Skin of body (tissue), 2 donors: ENCODE results near the gene TTC22. TPM values are rescaled to one million over a fixed set of nuclear protein-coding genes. Genes with fewer than 3 reads are reported as not detected.
A peak's percentile ranks its signal among the peaks of the same experiment; 100 is the strongest.

ENCODE experiments used
- DNase-seq: peaks from one replicate; lab custom pipeline; 2025; lab: John Stamatoyannopoulos, UW
- total RNA-seq: library from RNA; depleted of rRNA; stranded (reverse); fragments of >200 nt; gene quantifications from one replicate; pipeline ENCODE4 v1.2.3, GENCODE V29; 2014

TTC22 gene
- total RNA-seq, 1 donor from 2014 or later = 3.6 TPM

DNA sequence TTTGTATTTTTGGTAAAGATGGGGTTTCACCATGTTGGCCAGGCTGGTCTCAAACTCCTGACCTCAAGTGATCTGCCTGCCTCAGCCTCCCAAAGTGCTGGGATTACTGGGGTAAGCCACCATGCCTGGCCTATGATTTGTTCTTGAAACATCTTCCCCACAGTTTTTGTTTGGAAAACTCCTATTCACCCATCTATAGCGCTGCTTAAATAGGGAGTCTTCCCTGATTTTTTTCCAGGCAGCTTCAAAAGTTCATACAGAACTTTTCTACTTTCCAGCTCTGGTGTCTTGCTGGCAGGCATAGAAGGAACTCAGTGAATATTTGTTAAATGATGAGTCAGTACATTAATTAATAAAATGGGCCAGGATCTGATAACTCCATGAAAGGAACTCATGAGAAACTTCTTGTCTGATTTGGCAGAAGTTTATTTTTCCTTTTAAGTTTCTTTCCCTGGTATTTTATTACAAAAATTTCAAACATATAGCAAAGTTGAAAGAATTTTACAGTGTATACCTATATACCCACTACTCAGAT lies 33.0 kb upstream of the TTC22 start:
- DNase-seq = no peak

DNA sequence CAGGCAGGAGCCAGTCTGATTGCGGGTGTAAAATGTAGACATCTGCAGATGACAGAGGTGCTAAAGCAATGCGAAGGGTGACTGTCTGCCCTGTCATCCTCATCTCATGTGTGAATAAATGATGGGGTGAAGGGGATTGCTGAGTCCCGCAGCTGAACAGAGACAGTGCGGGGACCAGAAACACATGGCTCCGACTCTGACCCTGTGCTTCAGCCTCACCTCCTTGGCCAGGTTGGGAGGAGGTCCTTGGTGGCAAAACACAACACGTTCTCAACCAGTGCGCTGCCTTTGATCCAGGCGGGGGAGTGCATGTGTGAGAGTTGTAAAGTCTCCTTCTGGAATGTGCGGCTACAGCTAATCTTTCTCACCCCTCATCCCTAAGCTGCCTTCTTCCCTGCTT lies 32.0 kb upstream of the TTC22 start:
- no peak for DNase-seq

DNA sequence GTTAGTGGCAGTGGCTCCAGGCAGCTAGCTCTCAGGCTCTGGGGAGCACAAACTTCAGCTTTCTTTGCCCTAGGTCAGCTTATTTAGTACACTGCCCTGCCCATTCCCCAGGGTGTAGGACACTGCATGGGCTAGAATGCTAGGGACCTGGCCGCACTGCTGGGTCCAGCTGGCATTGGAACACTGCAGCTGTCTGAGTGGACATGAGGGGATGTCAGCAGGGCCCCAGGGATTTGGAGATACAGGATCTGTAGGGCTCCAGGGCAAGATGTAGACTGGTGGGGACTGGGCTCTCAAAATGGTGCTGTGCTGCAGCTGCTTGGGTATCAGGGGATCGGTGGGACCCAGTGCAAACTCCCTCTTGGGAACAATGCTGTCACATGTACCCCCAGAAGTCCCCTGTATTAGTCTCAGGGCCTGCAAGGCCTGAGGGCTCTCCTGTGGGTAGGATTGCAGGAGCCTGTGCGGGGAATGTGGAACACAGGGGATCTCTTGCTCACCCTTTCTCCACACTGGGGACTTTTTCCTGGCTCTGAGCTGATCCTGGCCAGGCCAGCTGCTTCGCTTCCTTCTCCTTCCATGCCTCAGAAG lies 25.2 kb upstream of the TTC22 start:
- DNase-seq = no peak

DNA sequence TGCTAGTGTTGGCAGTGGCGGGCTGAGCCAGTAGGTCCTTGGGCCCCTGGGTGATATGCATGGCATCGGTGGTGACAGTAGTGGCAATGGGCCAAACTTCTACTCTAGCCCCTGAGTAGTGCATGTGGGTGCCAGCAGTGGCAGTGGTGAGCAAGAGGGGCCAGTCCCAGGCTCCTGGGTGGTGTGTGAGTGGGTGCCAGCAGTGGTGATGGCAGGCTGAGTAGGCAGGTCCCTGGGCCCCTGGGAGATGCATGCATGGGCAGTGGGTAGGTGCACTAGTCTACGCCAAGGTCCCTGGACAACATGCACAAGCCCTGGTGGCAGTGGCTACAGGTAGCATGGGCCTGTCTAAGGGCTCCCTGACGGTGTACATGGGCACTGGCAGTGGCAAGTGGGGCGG lies 24.6 kb upstream of the TTC22 start:
- no peak for DNase-seq

DNA sequence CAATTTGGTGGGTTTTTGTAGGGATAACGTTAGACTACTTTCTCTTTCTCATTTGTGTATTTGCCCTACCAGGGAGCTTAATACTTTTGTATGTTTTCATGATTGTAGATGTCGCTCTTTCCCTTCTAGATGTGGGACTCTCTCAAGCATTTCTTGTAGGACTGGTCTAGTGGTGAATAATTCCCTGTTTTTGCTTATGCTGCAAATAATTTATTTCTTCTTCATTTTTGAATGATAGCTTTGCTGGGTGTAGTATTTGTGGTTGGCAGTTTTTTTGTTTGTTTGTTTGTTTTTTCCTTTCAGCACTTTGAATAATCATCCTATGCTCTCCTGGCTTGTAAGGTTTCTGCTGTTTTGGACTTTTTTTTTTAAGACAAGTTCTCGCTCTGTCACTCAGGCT lies 22.5 kb upstream of the TTC22 start:
- no peak for DNase-seq

DNA sequence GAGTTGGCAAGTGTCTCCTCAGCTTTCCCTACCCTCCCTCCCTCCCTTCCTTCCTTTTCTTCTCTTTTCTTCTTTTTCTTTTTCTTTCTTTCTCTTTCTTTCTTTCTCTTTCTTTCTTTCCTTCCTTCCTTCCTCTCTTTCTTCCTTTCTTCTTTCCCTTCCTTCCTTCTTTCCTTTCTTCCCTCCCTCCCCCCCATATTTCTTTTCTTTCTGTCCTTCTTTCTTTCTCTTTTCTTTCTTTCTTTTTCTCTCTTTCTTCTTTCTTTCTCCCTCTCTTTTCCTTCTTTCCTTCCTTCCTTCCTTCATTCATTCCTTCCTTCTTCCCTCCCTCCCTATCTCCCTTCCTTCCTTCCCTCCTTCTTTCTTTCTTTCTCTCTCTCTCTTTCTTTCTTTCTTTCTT lies 18.6 kb upstream of the TTC22 start:
- DNase-seq = no peak

DNA sequence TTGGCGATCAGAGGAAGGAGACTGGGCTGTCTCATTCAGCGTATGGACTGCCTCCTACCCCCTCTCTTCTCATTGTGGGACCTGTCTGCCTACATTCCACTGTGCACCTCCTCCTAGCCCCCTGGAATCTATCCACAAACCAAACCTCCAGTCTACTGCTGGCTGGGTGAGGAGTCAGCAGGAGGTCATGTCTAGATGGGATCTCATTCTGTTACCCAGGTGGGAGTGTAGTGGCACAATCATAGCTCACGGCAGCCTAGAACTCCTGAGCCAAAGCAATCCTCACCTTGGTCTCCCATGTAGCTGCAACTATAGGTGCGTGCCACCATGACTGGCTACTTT lies 18.0 kb upstream of the TTC22 start:
- DNase-seq = no peak

DNA sequence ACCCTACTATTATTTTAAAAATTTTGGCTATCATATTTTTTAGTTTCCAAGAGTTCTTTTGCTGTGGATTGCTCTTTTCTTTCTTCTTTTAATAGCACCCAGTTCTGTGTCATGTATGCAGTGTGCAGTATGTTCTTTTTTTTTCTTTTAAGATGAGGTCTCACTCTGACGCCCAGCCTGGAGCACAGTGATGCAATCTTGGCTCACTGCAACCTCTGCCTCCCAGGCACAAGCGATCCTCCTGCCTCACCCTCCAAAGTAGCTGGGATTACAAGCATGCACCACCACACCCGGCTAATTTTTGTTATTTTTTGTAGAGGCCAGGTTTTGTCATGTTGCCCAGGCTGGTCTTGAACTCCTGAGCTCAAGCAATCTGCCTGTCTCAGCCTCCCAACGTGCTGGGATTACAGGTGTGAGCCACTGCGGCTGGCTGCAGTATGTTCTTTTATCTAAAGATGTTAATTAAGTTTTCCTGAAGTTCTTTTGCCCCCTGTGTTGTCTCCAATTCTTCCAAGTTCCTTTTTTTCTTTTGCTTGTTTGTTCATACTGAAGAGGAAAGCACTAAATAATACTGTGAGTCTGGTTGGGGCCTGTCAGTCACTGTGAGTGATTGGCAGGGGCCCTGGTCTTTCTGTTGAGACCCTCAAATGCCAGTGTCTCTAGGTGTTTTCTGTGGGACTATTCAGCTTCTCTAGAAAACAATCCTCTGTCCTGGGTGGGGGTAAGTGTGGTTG lies 17.5 kb upstream of the TTC22 start:
- DNase-seq = no peak

DNA sequence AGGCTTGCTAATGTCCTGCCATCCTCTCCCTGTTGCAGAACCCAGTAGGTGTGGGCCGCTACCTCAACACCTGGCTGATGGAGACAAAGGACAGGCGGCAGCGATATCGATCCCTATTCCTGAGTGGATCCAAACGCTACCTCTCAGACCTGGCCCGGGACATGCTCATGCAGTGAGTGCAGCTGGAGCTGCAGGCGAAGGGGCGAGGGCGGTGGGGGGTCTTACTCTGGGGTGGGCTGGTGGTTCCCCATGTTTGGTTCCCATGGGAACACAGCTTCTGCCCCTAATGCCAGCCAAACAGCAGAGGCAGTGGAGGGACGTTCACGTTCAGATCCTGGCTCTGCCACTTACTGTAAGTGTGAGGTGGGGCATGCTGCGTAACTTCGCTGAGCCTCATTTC lies 15.8 kb upstream of the TTC22 start:
- no peak for DNase-seq

DNA sequence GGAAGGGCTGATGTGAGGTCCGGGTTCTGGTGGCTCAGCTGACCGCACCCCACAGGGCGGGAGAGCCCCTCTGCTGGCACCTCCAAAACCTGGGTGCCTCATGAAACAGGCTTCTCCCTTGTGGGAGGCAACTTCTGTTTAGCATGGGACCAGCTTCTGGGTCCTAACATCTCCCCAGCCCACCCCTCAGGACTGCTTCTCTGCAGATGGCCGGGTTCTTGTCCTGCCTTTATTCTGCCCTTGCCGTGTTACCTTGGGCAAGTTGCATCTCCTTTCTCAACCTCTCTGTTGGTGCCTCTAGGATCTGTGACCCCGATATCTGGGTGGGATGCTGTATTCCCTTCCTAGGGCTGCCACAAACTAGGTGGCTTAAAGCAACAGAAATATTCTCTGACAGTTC lies 15.0 kb upstream of the TTC22 start:
- no peak for DNase-seq

DNA sequence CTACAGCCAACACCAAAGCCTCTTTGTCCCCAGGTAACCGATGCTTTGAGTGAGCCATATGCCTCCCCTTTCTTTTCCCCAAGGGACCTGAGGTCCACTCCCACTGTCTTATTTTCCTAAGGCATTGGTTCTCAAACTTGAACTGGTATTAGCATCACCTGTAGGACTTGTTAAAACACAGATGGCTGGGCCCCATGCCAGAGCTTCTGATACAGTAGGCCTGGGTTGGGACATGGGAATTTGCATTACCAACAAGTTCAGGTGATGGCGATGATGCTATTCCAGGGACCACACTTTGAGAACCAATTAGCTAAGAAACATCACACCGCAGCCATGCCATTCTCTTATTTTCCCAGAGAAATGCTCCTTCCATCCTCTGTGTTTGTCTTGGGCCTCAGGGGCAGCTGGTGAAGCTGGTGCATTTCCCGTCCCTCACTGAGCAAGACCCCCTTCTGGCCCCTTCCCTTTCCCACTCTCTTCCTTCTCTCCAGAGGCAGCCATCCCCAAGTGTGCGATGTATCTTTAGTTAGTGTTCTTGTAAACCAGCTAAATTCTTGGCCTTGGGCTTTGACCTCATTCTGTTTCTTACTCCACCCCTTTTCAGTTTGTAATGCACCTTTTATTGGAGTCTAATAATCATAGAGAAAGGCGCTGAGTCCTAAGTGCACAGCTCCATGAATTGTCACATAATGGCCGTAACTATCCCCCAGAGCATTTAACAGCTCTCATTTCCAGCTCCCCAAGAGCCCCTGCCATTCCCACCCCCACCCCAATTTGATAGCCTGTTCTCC lies 14.2 kb upstream of the TTC22 start:
- no peak for DNase-seq

DNA sequence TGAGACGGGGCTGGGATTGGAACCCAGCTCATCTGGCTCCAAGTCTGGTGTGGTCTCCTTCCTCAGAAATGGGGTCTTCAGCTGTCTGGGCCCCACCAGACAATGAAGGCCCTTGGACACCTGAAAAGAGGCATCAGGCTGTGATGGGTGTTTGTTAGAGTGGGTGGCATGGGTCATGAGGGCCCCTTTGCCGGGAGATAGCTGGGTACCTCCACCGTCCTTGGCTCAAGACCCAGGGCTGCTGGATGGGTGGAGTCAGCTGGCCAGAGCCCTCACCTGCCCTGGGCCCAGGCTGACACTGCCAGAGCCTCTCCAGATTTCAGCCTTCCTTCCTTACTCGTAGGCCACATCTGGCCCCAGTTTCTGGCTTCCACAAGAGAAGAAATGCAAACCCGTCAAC lies 13.4 kb upstream of the TTC22 start:
- no peak for DNase-seq

DNA sequence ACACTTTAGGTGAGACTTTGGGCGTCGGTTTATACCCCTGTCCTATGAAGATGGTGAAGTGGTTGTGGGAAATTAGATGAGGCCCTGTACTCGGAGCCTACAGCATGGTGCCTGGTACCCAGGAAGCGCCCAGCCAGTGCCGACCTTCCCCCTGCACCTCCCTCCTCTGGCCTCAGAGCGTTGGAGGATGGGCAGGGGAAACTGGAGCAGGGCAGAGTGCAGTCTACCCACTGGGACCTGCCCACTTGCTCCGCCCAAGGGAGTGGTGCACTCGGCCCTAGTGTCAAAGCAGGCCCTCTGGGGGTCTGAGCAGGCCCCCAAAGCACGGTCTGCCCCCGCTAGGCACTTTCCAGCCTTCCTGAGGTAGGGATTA lies 13.0 kb upstream of the TTC22 start:
- no peak for DNase-seq

DNA sequence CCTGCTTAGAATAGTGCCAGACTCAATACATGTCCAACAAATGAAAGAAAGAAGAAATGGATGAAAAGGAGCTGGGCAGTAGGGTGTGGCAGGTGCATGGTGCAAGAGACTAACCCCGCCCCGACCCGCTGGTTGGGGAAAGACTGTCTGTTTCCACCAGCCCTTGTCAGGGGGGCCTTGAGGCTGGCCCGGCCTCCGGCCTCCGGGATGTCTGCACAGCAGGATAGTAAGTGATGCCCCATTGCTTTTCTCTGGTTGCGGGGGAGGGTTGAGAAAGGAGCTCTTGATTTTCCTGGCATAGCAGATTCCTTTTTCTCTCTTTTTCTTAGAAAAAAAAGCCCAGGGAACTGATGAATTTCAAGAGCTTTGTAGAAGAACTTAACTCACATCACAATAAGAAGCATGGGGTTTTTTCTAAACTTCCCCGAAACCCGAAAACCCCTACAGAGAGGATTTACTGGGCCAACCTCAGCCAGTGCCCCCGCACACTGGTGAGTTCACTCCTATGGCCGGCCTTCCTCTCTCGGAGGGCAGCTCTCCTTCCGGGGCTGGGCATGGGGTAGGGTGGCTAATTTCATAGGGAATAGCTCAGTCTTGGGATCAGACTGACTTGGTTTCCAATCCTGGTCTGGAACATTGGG lies 12.5 kb upstream of the TTC22 start:
- DNase-seq = no peak

DNA sequence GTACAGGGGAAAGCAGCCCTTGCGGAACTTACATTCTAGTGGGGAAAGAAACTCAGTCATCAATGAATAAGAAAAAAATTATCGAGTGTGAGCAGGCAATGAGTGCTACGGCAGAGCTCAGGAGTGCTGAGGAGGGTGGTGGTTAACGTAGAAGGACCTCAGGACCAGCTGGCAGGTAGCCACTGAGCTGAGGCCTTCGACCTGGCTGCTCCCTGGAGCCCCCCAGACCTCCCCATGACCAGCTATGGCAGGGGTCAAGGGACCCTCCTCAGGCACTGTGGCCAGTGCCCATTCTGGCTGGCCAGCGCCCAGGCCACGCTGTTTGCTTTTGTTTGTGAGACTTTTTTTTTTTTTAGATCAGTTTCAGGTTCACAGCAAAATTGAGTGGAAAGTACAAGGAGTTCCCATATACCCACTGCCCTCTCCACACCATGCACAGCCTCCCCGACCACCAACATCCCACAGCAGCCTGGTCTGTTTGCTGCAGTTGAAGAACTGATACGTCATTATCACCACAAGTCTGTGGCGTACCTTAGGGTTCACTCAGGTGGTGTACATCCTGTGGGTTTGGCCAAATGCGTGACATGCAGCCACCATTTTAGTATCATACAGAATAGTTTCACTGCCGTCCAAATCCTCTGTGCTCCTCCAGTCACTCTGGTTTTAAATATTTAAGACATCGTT lies 11.8 kb upstream of the TTC22 start:
- DNase-seq = no peak

DNA sequence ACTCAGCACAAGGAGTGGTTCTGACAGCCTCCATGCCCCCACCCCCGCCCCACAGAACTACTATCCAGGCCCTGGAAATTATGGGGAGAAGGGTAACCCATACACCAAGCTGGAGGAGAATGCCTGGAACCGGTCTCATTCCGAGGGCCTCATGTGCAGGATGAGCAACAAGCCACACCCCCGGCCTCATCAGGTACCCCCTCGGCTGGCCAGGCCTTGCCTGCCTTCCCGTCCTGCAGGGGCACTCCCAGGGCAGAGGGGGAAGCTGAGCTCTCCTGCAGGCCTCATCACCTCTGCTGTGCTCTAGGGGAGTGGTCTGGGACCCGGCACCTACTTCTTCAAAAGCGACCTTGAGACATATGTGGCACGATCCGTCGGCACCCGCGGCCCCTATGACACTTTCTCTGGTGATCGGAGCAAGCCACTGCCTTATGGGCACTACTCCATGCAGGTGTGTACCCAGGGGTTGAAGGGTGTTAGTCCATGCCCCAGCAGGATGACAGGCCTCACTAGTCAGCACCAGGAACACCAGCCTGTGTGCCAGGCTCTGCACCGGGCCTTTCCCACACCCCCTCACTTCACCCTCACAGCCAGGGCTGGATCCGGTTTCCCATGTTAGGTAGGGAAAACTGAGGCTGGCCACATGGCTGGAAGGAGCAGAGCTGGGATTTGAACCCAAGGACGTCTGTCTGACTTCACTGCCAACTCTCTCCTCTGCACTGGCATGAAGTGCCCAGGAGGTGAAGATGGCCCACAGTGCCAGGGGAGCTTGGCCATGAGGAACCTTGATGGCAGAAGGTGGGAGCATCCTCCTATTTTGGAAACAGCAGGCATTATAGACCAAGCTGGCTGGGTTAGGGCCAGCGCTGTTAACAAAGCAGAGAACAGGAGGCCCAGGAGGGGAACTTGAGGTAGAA lies 10.9 kb upstream of the TTC22 start:
- no peak for DNase-seq

DNA sequence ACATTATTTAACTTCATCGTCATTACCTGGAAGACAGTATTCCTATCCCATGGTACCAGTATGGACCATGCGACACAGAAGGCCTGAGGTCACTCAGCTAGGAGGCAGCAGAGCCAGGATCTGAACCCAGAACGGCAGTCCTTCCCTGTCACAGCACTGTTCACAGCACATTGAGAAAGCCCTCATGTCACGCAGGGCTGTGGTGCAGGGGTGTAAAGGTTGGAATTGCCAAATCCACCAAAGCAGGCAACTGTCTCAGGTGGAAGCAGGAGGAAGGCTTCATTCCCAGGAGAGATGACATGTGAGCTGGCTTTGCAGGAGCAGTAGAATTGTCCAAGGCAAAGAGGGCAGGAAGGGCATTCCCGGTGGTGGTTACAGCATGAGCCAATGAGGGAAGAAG lies 9.9 kb upstream of the TTC22 start:
- no peak for DNase-seq

DNA sequence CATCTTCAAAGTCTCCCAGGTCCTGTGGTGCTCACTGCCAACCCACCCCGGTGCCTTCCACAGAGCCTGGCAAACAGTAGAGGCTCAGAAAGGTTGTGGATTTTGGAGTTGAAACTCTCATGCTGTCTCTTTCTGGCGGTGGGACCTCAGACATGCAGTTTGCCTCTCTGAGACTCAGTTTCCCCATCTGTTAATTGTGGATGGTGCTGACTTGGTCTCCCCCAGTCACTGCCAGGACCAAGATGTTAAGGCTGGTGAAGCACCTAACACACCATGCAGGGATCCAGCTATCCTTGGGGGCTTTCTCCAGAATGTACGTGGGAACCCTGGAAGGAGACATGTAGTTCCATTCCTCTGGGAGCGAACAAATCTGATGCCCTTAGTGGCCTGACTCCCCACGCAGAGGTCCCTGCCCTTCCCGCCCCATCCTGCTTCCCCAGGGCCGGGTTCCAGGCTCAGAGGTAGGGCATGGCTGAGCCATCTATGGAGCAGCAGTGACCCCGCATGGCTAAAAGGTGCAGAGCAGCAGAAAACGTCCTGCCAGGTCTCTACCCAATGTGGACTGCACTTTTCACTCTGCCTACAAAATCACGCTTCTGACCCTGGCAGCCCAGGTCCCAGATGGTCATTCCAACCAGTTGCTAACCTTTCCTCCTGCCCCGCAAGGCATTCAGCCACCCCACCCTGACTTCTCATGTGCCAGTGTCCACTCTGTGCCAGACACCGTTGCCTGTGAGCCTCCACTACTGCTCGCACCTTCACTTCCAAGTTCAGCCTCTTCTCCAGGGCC lies 9.2 kb upstream of the TTC22 start:
- DNase-seq = peak; percentile 48

DNA sequence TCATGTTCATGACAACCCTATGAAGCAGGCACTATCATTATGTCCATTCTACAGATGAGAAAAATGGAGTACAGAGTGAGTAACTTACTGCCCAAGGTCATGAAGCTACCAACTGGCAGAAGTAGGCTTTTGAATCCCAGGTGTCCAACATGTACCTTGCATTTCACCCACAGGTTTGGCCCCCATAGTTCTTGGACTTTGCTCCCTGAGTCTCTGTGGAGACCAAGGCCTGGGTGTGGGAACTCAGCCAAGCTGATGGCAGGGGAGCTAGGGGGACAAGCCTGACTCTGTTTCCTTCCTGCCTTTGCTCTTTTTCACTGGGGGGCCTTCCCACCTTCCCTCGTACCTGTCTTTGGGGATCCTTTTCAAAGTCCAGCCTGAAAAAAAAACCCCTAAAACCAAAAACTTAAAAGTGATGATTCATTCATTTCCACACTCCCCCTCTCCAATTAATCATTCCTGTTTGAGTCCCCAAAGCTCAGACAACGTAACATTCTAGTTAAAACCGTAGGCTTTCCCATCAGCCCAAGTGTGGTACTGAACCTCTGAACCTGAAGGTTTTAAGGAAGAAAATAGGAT lies 8.5 kb upstream of the TTC22 start:
- DNase-seq = no peak
